Epidermal melanocyte (primary cell): ENCODE measurements around the gene SH3TC1.

ENCODE experiments used
- DNase-seq: peaks from one replicate; pipeline ENCODE4 v3.0.0; 2011; ENCODE audit warnings: low spot score; ENCODE audit not compliant: insufficient read length

Gene SH3TC1

DNA sequence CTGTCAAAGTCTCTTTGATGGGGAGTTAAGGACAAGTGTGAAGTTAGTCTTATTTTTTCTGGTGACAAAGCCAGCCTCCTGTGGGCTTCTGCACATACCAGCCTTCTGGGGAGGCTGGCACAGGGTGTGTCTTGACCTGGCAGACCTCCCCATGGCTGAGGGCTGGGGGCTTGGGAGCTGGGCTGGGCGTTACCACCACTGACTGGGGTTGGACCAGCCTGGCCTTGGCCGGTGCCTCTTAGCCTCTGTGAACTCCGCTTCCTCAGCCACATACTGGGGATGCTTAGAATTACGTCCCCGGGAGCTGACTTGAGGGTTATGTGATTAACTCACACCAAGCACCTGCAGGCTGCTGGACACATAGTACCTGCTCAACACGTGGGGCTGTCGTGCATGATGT lies 14.0 kb downstream of the SH3TC1 start:
- DNase-seq, result no peak

DNA sequence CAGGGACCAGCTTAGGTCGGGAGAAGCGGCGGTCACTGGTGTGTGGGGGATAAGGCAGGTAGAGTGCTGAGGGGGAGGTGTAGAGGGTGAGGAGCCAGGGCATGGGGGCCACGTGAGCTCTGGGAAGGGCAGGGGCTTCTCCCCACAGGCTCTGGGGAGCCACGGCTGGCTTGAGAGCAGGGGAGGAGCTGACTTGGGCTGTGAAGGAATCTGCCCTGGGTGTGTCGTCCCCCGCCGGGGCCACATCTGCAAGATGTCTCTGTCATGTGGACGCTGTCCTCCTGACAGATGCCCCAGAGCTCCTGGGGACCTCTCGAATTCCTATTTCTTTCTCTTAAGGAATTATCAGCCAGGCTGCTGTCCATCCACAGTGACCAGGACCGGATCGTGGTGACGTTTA lies 15.0 kb downstream of the SH3TC1 start:
- no peak for DNase-seq

DNA sequence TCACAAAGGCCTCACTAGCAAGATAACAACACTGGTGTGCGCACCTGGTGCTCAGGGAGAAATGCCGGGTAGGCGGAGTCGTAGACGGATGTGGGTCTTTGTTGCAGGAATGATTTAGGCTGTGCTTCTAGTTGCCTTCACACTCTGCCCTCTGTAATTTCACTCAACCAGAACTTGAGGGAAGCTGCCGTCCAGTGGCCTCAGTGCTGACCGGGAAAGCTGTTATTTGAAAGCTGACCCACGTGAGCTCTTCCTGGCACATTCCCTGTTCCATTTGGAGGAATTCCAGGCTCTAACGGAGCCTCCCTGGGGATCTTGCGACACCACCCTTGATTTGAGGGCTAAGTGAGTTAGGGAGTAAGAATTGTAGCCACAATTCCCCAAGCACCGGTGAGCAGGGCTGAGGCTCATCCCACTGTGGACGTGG lies 15.9 kb downstream of the SH3TC1 start:
- DNase-seq, result no peak

DNA sequence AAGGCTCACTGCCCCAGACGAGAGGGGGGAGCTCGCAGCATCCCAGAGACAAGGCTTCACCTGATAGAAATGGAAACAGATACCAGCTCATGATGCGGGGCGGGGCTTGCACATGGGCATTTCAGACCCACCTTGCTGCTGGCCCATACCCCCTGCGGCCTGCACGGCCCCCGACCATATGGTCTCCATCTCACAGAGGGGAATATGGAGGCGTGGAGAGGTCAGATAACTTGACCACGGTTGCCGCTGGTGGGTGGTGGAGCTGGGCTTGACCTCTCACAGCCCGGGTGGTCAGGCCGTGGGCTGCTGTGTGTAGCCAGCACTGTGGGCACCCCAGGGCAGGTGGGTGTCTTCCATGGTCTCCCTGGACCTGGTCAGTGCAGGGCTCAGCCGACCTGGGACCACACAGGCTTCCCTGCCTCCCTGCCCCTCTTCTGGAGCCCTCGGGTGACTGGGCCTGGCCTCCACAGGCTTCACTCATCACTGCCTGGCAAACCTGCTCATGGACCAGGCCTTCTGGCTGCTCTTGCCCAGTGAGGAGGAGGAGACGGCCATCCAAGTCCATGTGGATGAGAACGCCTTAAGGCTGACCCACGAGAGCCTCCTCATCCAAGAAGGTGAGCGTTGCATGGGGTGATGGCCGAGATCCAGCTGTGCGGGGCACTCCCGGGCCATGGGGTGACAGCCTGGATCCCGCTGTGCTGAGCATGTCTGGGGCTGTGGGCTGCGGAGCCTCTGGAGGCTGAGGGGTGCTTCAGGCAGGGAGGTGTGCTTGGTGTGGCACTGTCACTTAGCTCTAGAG lies 16.8 kb downstream of the SH3TC1 start:
- DNase-seq, result no peak

DNA sequence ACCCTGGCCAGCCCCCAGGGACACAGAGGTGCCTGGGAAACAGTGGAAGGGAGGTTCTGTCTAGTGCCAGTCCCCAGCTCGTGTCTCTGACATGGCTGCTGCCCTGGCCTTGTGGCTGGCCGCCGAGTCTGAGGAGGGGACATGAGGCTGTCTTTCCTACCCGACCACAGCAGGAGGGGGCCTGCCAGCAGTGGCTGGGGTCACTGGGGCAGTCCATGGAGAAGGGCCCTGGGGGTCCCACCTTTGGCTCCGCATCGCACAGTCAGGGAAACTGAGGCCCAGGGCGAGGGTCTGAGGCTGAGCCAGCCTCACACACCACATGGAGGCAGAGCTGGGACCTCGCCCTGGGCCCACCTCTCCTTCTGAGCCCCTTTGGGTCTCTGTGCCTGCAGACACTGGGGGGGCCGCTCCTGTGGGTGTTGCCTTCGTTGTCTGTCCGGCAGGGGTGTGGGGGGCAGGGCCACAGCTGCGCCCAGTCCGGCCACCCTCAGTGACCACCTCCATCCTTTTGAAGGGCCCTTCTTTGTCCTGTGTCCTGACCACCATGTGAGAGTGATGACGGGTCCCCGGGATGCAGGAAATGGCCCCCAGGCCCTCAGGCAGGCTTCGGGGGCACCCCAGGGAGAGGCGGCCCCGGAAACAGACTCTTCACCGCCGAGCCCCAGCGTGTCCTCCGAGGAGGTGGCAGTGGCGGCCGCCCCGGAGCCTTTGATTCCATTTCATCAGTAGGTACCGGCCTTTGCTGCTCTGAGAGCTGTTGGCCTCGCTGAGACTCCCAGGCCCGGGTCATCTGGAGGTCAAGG lies 17.6 kb downstream of the SH3TC1 start:
- no peak for DNase-seq

- DNase-seq, result no peak
These were observed 18.1 kb downstream of the SH3TC1 start for GRCh38 chr4:8217246-8217511.

DNA sequence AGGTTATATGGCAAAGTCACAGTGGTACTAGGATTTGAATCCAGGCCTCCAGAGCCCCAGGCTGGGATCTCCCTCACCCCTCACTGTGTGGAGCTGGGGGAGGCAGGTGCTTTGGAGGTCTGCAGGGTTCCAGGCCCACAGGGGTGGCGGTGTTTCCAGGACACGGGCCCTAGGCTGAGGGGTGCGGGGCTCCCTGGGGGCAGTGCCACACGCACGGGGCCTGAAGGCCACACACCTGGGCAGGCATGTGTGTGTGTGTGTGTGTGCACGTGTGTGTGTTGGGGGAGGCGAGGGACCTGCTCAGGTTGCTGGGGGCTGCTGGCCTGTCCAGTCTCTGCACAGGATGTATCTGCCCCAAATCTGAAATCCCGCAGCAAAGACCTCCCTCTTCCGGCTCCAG lies 18.8 kb downstream of the SH3TC1 start:
- DNase-seq, result no peak

DNA sequence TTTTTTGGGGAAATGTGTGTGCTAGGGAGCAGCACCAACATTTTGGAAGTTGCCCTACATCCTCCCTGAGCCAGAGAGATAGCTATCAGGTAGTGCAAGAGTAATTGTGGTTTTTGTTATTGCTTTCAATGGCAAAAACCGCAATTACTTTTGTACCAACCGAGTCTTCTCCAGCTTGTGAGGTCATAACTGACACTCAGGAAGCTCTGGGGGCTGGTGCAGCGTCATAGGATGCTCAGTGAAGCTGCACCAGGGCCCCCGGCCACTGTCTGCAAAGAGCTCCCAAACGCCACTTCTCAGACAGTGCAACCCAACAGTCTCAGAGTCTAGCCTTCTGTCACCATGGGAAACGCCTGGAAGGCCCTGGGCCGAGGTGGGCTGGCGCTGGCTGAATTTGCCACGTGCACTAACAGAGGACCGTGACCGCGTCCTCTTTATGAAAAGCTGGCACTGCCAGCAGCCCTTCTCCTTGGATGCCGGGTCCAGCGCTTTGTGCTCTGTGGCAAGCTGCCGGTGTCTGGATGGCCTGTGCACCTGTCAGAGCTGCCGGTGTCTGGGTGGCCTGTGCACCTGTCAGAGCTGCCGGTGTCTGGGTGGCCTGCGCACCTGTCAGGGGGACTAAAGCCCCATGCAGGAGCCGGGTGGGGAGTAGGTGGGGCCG lies 19.4 kb downstream of the SH3TC1 start:
- DNase-seq, result no peak

DNA sequence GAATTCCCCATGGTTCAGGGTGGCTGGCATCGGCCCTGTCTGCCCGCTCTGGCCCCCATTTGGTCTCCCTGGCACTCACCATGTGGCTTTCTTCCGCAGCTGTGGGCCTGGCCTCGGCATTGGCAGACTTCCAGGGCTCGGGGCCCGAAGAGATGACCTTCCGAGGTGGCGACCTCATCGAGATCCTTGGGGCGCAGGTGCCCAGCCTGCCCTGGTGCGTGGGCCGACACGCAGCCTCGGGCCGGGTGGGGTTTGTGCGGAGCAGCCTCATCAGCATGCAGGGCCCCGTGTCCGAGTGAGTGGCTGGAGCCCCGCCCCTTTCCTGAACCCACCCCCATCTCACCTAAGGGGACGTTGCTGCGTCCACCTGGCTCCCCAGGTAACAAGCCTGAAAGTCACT lies 20.1 kb downstream of the SH3TC1 start:
- no peak for DNase-seq

GRCh38 chr4:8220661-8221450 lies 21.8 kb downstream of the SH3TC1 start:
- no peak for DNase-seq

GRCh38 chr4:8221476-8221875 lies 22.4 kb downstream of the SH3TC1 start:
- peak; percentile 79 for DNase-seq

GRCh38 chr4:8221985-8222384 lies 22.9 kb downstream of the SH3TC1 start:
- DNase-seq, result no peak

DNA sequence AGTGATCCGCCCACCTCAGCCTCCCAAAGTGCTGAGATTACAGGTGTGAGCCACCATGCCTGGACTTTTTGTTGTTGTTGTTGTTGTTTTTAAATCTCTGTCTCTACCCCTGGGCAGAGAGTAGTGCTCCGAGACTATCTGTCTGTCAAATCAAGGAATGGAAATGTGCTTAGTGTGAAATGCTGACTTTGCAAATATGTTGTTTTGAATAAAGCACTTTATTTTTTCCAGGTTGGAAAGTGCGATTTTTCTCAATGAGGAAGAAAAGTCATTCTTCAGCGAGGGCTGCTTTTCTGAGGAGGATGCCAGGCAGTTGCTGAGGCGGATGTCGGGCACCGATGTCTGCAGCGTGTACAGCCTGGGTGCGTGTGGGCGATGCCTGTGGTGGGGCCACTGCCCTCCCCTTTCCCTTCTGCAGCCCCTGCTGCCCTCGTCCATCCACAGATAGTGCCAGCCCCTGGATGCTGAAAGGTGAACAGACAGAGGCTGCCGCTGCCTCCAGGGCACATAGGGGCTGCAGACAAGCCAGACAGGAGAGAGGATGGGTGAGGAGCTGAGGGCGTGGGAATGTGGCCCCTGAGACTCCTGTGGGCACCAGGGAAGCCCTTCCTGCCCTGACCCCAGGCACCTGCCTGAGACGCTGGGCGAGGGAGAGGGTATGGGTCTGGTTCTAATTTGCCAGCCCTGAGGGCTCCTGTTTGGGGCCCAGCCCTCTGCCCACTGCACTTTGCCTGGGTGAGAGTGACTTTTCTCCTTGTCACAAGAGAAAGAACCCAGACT lies 23.7 kb downstream of the SH3TC1 start:
- DNase-seq, result no peak

DNA sequence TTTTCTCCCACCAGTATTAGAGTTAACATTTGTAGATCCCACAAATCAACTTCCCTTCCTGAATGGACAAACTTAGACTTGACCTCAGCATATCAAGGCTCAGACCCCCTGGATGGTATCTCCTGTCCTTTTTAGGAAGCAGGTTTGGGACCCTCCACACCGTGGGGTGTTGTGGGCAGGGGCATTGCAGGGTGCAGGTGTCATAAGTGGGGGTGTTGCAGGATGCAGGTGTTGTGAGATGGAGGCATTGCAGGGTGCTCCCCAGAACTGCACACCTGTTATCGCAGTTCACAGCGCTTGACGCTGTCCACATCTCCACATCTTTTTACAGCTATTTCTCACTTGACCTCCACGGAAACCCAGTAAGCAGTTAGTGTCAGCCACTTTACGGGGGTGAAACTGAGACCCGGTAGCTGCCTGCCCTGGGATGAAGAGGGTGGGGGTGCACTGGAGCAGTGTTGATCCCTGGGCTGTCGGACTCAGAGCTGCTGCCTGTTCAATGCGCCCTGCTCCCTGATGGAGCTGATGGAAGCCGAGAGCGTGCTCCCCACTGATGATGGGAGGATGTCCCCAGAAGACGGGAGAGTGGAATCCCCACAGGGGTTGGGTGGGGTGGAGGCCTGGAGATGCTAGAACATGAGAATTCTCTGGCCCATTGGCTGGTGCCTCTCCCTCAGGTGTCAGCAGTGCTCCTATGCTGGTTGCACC lies 25.3 kb downstream of the SH3TC1 start:
- DNase-seq, result no peak

- no peak for DNase-seq
These were observed 26.0 kb downstream of the SH3TC1 start for GRCh38 chr4:8224975-8225625.

- no peak for DNase-seq
These were observed 26.8 kb downstream of the SH3TC1 start for GRCh38 chr4:8225706-8226443.

- DNase-seq, result no peak
These were observed 28.2 kb downstream of the SH3TC1 start for GRCh38 chr4:8227201-8227770.

DNA sequence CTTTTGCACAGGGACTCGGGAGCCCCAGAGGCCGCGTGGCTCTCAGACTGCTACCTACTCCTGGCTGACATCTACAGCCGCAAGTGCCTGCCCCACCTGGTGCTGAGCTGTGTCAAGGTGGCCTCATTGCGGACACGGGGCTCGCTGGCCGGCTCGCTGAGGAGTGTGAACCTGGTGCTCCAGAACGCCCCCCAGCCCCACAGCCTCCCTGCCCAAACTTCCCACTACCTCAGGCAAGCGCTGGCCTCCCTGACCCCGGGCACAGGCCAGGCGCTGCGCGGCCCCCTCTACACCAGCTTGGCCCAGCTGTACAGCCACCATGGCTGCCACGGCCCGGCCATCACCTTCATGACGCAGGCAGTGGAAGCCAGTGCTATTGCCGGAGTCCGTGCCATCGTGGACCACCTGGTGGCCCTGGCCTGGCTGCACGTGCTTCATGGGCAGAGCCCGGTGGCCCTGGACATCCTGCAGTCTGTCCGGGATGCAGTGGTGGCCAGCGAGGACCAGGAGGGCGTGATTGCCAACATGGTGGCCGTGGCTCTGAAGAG lies 28.8 kb downstream of the SH3TC1 start:
- DNase-seq, result no peak
